SIG-M5 treated with dmso at 0.1 percent for 504 hours (cell line): ENCODE measurements around the gene LYPD3.
A peak's percentile ranks its signal among the peaks of the same experiment; 100 is the strongest.

Source experiments
- DNase-seq: peaks from one replicate; lab custom pipeline; 2025; ENCODE audit not compliant: unreplicated experiment; lab: John Stamatoyannopoulos, UW

The LYPD3 gene

DNA sequence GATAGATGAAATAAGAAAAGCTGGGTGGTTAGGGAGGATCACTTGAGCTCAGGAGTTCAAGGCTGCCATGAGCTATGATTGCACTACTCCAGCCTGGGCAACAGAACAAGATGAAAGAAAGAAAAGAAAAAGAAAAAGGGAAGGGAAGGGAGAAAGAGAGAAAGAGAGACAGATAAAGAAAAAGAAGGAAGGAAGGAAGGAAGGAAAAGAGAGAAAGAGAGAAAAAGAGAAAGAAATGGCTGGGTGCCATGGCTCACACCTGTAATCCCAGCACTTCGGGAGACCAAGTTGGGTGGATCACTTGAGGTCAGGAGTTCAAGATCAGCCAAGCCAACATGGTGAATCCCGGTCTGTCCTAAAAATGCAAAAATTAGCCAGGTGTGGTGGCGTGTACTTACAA, 29.6 kb downstream of the LYPD3 start:
- DNase-seq = no peak

- DNase-seq = no peak
Measured at GRCh38 chr19:43433689-43434088, 31.7 kb downstream of the LYPD3 start.

DNA sequence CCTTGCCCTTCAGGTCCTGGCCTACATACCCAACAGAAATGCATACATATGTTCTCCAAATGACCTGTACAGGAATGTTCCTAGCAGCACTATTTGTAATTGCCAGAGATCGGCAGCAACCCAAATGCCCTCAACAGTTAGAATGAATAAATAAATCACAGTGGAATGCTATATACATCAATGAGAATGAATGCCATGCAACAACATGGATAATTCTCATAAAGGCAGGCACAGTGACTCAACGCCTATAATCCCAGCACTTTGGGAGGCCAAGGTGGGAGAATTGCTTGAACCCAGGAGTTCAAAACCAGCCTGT, 32.1 kb downstream of the LYPD3 start:
- DNase-seq = no peak

GRCh38 chr19:43430976-43431375, 34.4 kb downstream of the LYPD3 start:
- no peak for DNase-seq

DNA sequence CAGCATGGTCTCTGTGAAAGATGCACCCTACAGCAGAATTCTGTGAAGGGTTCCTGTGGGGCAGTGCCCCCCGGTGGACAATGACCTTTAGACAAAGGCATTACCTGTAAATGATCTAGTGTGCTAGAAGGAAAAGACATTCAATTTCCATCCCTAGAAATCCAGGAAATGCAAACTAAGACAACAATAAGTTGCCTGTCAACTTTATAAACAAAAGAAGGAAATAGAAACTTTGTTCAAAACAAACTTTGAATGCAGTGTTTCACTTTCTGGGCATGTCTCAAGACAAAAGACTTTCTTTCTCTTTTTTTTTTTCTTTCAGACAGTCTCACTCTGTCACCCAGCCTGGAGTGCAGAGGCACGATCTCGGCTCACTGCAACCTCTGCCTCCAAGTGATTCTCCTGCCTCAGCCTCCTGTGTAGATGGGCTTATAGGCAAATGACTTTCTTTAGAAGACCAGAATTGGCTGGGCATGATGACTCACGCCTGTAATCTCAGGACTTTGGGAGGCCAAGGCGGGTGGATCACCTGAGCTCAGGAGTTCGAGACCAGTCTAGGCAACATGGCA, 35.2 kb downstream of the LYPD3 start:
- DNase-seq = no peak

- DNase-seq = no peak
Measured at GRCh38 chr19:43429395-43429794, 36.0 kb downstream of the LYPD3 start.

DNA sequence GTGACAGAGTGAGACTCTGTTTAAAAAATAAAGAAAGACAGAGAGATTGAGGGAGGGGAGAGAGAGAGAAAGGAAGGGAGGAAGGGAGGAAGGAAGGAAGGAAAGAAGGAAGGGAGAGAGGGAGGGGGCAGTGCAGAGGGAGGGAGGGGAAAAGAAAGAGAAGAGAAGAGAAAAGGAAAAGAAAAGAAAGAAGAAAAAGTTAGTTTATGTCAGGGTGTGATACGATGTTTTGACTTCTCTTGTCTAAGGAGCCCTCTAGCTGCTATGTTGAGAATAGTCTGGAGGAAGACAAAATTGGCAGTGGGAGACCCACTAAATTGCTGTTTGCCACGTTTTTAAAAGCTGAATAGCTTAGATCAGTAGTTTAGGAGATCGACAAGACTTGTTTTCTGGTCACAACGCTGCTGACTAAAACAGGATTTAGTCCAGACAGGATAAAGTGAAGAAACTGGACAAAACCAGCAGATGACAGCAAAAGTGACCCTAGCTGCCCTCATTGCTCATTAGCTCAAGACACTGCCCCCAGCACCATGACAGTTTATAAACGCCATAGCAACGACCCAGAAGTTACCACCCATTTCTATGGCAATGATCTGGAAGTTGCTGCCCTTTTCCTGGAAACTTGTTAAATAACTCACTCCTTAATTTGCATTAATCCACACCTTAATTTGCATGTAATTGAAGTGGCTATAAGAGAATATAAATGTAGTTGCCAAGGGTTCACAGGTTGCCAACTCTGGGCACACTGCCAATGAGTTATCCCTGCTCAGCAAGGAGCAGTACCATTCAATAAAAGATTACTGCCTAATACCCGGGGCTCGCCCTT, 39.6 kb downstream of the LYPD3 start:
- DNase-seq = no peak

DNA sequence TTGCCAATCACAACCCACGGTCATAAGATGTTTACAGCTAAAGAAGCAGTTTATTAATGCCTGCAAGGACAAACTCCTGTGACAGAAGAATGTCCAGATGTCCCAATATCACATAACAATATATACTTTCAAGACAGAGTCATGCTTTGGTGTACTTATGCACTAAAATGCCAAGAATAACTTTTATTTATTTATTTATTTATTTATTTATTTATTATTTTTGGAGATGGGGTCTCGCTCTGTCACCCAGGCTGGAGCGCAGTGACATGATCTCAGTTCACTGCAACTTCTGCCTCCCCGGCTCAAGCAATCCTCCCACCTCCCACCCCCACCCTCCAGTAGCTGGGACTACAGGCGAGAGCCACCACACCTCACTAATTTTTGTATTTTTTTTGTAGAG, 41.6 kb downstream of the LYPD3 start:
- DNase-seq = no peak

DNA sequence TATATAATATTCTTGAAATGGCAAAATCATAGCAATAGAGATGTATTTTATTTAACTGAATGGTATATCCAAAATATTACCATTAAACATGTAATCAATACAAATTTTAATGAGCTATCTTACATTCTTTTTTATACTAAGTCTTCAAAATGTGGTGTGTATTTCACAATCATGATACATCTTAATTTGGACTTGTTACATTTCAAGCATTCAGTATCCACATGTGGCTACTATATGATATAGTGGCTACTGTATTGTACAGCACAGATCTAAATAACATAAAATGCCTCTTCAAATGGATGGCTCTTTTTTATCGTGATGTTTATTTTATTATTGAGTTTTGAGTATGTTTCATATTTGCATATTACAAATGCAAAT, 42.7 kb downstream of the LYPD3 start:
- no peak for DNase-seq

- DNase-seq = no peak
Measured at GRCh38 chr19:43422000-43422688, 43.3 kb downstream of the LYPD3 start.

- DNase-seq = no peak
Measured at GRCh38 chr19:43420954-43421353, 44.5 kb downstream of the LYPD3 start.

GRCh38 chr19:43416951-43417623, 48.3 kb downstream of the LYPD3 start:
- peak; percentile 9 for DNase-seq

GRCh38 chr19:43414554-43414953, 50.9 kb downstream of the LYPD3 start, which contains the start of gene TEX101:
TSS of gene TEX101 (plus strand) at chr19:43414890. CDS start at chr19:43415920, 1,030 bp downstream.
- no peak for DNase-seq

- DNase-seq = no peak
Measured at GRCh38 chr19:43412441-43412840, 53.0 kb downstream of the LYPD3 start.
